Stimulated activated CD4-positive, alpha-beta T cell treated with anti-CD3 and anti-CD28 coated beads, Interleukin-15, amount 100 ng/mL, for 24 hours (primary cell): ENCODE measurements around the gene GPLD1.
"Not testable (repeated sequence)": the region's sequence is repeated elsewhere in the genome, so short reads cannot be mapped to it uniquely, and the experiment has no call there.

Source experiments
- DNase-seq: peaks from one replicate; pipeline ENCODE4 v3.0.0-alpha.2; 2020

The GPLD1 gene

GRCh38 chr6:24489470-24489869, at the start of gene GPLD1:
Gene GPLD1 (minus strand): TSS chr6:24489578. CDS start chr6:24489511, 67 bp downstream.
- no peak for DNase-seq

- DNase-seq: no peak
These were observed 48.5 kb upstream of the GPLD1 start for GRCh38 chr6:24537771-24538385.

GRCh38 chr6:24537082-24537699, 47.8 kb upstream of the GPLD1 start:
- DNase-seq: no peak

GRCh38 chr6:24536466-24536865, 47.1 kb upstream of the GPLD1 start:
- DNase-seq: no peak

- DNase-seq: no peak
These were observed 45.8 kb upstream of the GPLD1 start for GRCh38 chr6:24535210-24535609.

- DNase-seq: no peak
These were observed 45.0 kb upstream of the GPLD1 start for GRCh38 chr6:24534329-24534728.

- no peak for DNase-seq
These were observed 40.6 kb upstream of the GPLD1 start for GRCh38 chr6:24529985-24530384.

- peak; percentile 10 for DNase-seq
These were observed 35.4 kb upstream of the GPLD1 start for GRCh38 chr6:24524805-24525204.

GRCh38 chr6:24524329-24524728, 35.0 kb upstream of the GPLD1 start:
- DNase-seq: no peak

GRCh38 chr6:24522228-24523176, 33.1 kb upstream of the GPLD1 start:
- no peak for DNase-seq

GRCh38 chr6:24520929-24521546, 31.7 kb upstream of the GPLD1 start:
- DNase-seq: peak; percentile 57

GRCh38 chr6:24517659-24518543, 28.5 kb upstream of the GPLD1 start:
- DNase-seq: no peak

GRCh38 chr6:24513602-24514001, 24.2 kb upstream of the GPLD1 start:
- no peak for DNase-seq

- DNase-seq: not testable (repeated sequence)
These were observed 22.6 kb upstream of the GPLD1 start for GRCh38 chr6:24511976-24512375.

- no peak for DNase-seq
These were observed 17.6 kb upstream of the GPLD1 start for GRCh38 chr6:24506814-24507520.

- no peak for DNase-seq
These were observed 15.5 kb upstream of the GPLD1 start for GRCh38 chr6:24504649-24505586.

- no peak for DNase-seq
These were observed 14.9 kb upstream of the GPLD1 start for GRCh38 chr6:24504287-24504648.

- no peak for DNase-seq
These were observed 12.5 kb upstream of the GPLD1 start for GRCh38 chr6:24501914-24502313.

GRCh38 chr6:24501374-24501773, 12.0 kb upstream of the GPLD1 start:
- DNase-seq: no peak

- no peak for DNase-seq
These were observed 11.3 kb upstream of the GPLD1 start for GRCh38 chr6:24500683-24501082.
